HEK293 (cell line): Measurements from ENCODE around the gene METRNL.

Experiments used
- CTCF ChIP-seq: fragments of 450-650 bp; formaldehyde crosslinking; IDR thresholded peaks from 2 replicates; pipeline ENCODE4 v1.5.1; 2016; ENCODE audit warnings: missing biosample characterization, missing genetic modification characterization
- KLF1 ChIP-seq: fragments of 450-650 bp; formaldehyde crosslinking; IDR thresholded peaks from 2 replicates; pipeline ENCODE4 v1.5.1; 2016; ENCODE audit warnings: missing biosample characterization, missing genetic modification characterization
- KLF10 ChIP-seq: fragments of 450-650 bp; IDR thresholded peaks from 2 replicates; pipeline ENCODE4 v1.5.1; 2018; ENCODE audit warnings: missing biosample characterization, mild to moderate bottlenecking, missing genetic modification characterization
- SP2 ChIP-seq: fragments of 450-650 bp; formaldehyde crosslinking; IDR thresholded peaks from 2 replicates; pipeline ENCODE4 v1.5.1; 2016; ENCODE audit warnings: missing biosample characterization, missing genetic modification characterization
- ZFP3 ChIP-seq: fragments of 450-650 bp; formaldehyde crosslinking; IDR thresholded peaks from 2 replicates; pipeline ENCODE4 v1.5.1; 2016; ENCODE audit warnings: low read depth, missing biosample characterization, missing genetic modification characterization
- ZNF148 ChIP-seq: fragments of 450-650 bp; formaldehyde crosslinking; IDR thresholded peaks from 2 replicates; pipeline ENCODE4 v1.5.0; 2017; ENCODE audit warnings: missing biosample characterization, missing genetic modification characterization, borderline replicate concordance
- ZNF791 ChIP-seq: fragments of 450-650 bp; formaldehyde crosslinking; IDR thresholded peaks from 2 replicates; pipeline ENCODE4 v1.5.1; 2016; ENCODE audit warnings: missing biosample characterization, missing genetic modification characterization
- ZNF792 ChIP-seq: fragments of 450-650 bp; formaldehyde crosslinking; IDR thresholded peaks from 2 replicates; pipeline ENCODE4 v1.5.1; 2016; ENCODE audit warnings: missing biosample characterization, missing genetic modification characterization
- ZNF843 ChIP-seq: fragments of 450-650 bp; formaldehyde crosslinking; IDR thresholded peaks from 2 replicates; pipeline ENCODE4 v1.5.1; 2016; ENCODE audit warnings: missing biosample characterization, missing genetic modification characterization
- ZSCAN5A ChIP-seq: fragments of 450-650 bp; formaldehyde crosslinking; IDR thresholded peaks from 2 replicates; pipeline ENCODE4 v1.5.1; 2016; ENCODE audit warnings: missing biosample characterization, missing genetic modification characterization
- TF ChIP-seq, protein P1 (sequence below): fragments of 450-650 bp; IDR thresholded peaks from 2 replicates; pipeline ENCODE4 v1.5.1; 2018; ENCODE audit warnings: missing biosample characterization, missing genetic modification characterization

GRCh38 chr17:83121921-83122820 is 42.8 kb downstream of the METRNL start:
- no peak for TF ChIP-seq SP2 (tag by site-specific recombination)
- no peak for TF ChIP-seq CTCF (tag by site-specific recombination)
- no peak for TF ChIP-seq ZNF792 (tag by site-specific recombination)
- TF ChIP-seq, protein P1, sequence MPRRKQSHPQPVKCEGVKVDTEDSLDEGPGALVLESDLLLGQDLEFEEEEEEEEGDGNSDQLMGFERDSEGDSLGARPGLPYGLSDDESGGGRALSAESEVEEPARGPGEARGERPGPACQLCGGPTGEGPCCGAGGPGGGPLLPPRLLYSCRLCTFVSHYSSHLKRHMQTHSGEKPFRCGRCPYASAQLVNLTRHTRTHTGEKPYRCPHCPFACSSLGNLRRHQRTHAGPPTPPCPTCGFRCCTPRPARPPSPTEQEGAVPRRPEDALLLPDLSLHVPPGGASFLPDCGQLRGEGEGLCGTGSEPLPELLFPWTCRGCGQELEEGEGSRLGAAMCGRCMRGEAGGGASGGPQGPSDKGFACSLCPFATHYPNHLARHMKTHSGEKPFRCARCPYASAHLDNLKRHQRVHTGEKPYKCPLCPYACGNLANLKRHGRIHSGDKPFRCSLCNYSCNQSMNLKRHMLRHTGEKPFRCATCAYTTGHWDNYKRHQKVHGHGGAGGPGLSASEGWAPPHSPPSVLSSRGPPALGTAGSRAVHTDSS (tag by site-specific recombination): no peak
- TF ChIP-seq ZNF791 (tag by site-specific recombination): no peak
- no peak for TF ChIP-seq ZNF148
- no peak for TF ChIP-seq ZNF843 (tag by site-specific recombination)
- no peak for TF ChIP-seq KLF10
- no peak for TF ChIP-seq ZSCAN5A (tag by site-specific recombination)
- TF ChIP-seq ZFP3 (tag by site-specific recombination): no peak
- no peak for TF ChIP-seq KLF1 (tag by site-specific recombination)
